ENCODE measurements around the gene ZNF576. TPM values are rescaled to one million over a fixed set of nuclear protein-coding genes. Genes with fewer than 3 reads are reported as not detected.

The ZNF576 gene
- total and polyA plus RNA-seq, 2 of the 13 experiments (the other 11 are each of a cell fraction or from before 2014, with no cell fraction given) = 7.2 to 9.6 TPM

DNA sequence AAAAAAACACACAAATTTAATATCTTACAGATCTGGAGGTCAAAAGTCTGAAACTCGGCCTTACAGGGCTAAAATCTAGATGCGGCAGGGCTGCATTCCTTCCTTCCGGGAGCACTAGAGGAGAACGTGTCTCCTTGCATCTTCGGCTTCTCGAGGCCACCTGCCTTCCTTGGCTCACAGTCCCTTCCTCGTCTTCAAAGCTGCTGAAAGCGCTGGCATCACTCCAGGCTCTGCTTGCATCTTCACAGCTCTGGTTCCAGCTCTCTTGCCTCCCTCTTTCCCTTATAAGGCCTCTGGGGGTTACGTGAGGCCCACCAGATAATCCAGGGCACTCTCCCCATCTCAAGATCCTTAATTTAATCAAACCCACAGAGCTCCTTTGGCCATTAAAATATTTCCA is 31.6 kb upstream of the ZNF576 start:
- WGBS (ENCODE audit: low lambda C conversion rate) = 95% methylated on average over 9 of the region's 9 CpGs
- FAIRE-seq = no peak
- Histone ChIP-seq H3K9ac (ENCODE audit: insufficient read depth, low read depth, low read length) (no peak overlapping the region), H3K27me3 (ENCODE audit: control insufficient read depth in 1 of 2, insufficient read depth in 2 of 2, low read length in 2 of 2) (no peaks in the 10 kb centered on the region), H3K9me3 (ENCODE audit: low read length) (no peaks in the 10 kb centered on the region), H3K4me3 (replicated peaks in 1 of 3; ENCODE audit: insufficient read depth in 1 of 3, low read depth in 2 of 3, low read length in 3 of 3) (no peak overlapping the region), H3K4me1 (ENCODE audit: insufficient read depth, low read length) (no peaks in the 10 kb centered on the region), H2AFZ (ENCODE audit: low read length) (no peak overlapping the region), H4K20me1 (ENCODE audit: insufficient read depth, low read length) (no peaks in the 10 kb centered on the region), H3K79me2 (ENCODE audit: insufficient read depth, low read length) (no peaks in the 10 kb centered on the region), H3K36me3 (replicated peaks in 1 of 2; ENCODE audit: control insufficient read depth in 1 of 2, insufficient read depth in 2 of 2, low read length in 2 of 2) (peaks cover 1 to 21% of the 10 kb centered on the region in 2 experiments; a peak in 3 of 5 replicates), H3K4me2 (ENCODE audit: low read depth, low read length) (no peak overlapping the region), H3K27ac (ENCODE audit: extremely low read length, insufficient read depth, low read length) (no peak overlapping the region)
- ATAC-seq = no peak
- intact Hi-C loops (cut with micrococcal nuclease; ENCODE audit: unreplicated experiment) = no loop called here
- TF ChIP-seq, protein P1, sequence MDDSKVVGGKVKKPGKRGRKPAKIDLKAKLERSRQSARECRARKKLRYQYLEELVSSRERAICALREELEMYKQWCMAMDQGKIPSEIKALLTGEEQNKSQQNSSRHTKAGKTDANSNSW (CRISPR knock-in tag; IDR thresholded peaks at IDR 0.05; ENCODE audit: borderline replicate concordance) = no peak
- no peak for TF ChIP-seq TOPORS (CRISPR knock-in tag; IDR thresholded peaks at IDR 0.05)
- TF ChIP-seq ZNF329 (CRISPR knock-in tag; IDR thresholded peaks at IDR 0.05; ENCODE audit: low read depth) = no peak
- TF ChIP-seq, protein P2, sequence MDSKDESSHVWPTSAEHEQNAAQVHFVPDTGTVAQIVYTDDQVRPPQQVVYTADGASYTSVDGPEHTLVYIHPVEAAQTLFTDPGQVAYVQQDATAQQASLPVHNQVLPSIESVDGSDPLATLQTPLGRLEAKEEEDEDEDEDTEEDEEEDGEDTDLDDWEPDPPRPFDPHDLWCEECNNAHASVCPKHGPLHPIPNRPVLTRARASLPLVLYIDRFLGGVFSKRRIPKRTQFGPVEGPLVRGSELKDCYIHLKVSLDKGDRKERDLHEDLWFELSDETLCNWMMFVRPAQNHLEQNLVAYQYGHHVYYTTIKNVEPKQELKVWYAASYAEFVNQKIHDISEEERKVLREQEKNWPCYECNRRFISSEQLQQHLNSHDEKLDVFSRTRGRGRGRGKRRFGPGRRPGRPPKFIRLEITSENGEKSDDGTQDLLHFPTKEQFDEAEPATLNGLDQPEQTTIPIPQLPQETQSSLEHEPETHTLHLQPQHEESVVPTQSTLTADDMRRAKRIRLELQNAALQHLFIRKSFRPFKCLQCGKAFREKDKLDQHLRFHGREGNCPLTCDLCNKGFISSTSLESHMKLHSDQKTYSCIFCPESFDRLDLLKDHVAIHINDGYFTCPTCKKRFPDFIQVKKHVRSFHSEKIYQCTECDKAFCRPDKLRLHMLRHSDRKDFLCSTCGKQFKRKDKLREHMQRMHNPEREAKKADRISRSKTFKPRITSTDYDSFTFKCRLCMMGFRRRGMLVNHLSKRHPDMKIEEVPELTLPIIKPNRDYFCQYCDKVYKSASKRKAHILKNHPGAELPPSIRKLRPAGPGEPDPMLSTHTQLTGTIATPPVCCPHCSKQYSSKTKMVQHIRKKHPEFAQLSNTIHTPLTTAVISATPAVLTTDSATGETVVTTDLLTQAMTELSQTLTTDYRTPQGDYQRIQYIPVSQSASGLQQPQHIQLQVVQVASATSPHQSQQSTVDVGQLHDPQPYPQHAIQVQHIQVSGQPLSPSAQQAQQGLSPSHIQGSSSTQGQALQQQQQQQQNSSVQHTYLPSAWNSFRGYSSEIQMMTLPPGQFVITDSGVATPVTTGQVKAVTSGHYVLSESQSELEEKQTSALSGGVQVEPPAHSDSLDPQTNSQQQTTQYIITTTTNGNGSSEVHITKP (CRISPR knock-in tag; IDR thresholded peaks at IDR 0.05; ENCODE audit: low read depth) = no peak
- no peak for TF ChIP-seq MLLT10 (CRISPR knock-in tag; IDR thresholded peaks at IDR 0.05)
- no peak for TF ChIP-seq TGIF2 (CRISPR knock-in tag; IDR thresholded peaks at IDR 0.05)
- TF ChIP-seq ZNF777 (CRISPR knock-in tag; IDR thresholded peaks at IDR 0.05) = no peak
- no peak for TF ChIP-seq ZSCAN20 (CRISPR knock-in tag; IDR thresholded peaks at IDR 0.05; ENCODE audit: borderline replicate concordance)
- no peak for TF ChIP-seq NBN (conservative IDR thresholded peaks at IDR 0.05)
- no peak for TF ChIP-seq KAT8 (CRISPR knock-in tag; IDR thresholded peaks at IDR 0.05)
- TF ChIP-seq NCOA1 (CRISPR knock-in tag; IDR thresholded peaks at IDR 0.05) = no peak
- no peak for TF ChIP-seq ZNF383 (CRISPR knock-in tag; IDR thresholded peaks at IDR 0.05; ENCODE audit: borderline replicate concordance)
- TF ChIP-seq ZNF75D (CRISPR knock-in tag; IDR thresholded peaks at IDR 0.05; ENCODE audit: borderline replicate concordance) = no peak
- no peak for TF ChIP-seq TARDBP (CRISPR knock-in tag; IDR thresholded peaks at IDR 0.05)
- CTCF ChIA-PET (ENCODE audit: low intra/inter-chr PET ratio, low total read pairs) = no interaction called here
- POLR2A ChIA-PET = no interaction called here
- no TSS peak for BruUV-seq (replicated peaks)
- DNase-seq (ENCODE audit: low spot score) = no peak
- in situ Hi-C loops (cut with HindIII; ENCODE audit: extremely low pct_ligation_motif_present, low pct_unique_long_range_greater_than_20kb) = no loop called here
